Glutamatergic neuron (in vitro differentiated cells): ENCODE data around the gene KCNC2. TPM values are rescaled to one million over a fixed set of nuclear protein-coding genes. Genes with fewer than 3 reads are reported as not detected.
A peak's percentile ranks its signal among the peaks of the same experiment; 100 is the strongest.

Source experiments
- DNase-seq: peaks from one replicate; pipeline ENCODE4 v3.0.0; 2022
- H3K27ac Mint-ChIP-seq: one replicate; pipeline ENCODE4 v1.8.0; 2020; ENCODE audit warnings: mild to moderate bottlenecking, mixed read lengths, inconsistent platforms; ENCODE audit not compliant: unreplicated experiment
- H3K27me3 Mint-ChIP-seq: one replicate; pipeline ENCODE4 v1.8.0; 2020; ENCODE audit warnings: mild to moderate bottlenecking, moderate library complexity, mixed read lengths, inconsistent platforms; ENCODE audit not compliant: unreplicated experiment
- H3K36me3 Mint-ChIP-seq: one replicate; pipeline ENCODE4 v1.8.0; 2020; ENCODE audit warnings: mild to moderate bottlenecking, mixed read lengths, inconsistent platforms; ENCODE audit not compliant: unreplicated experiment
- H3K4me1 Mint-ChIP-seq: one replicate; pipeline ENCODE4 v1.8.0; 2020; ENCODE audit warnings: mild to moderate bottlenecking, low read depth, mixed read lengths, inconsistent platforms; ENCODE audit not compliant: unreplicated experiment
- H3K4me3 Mint-ChIP-seq: one replicate; pipeline ENCODE4 v1.8.0; 2020; ENCODE audit warnings: mild to moderate bottlenecking, mixed read lengths, inconsistent platforms; ENCODE audit not compliant: unreplicated experiment
- H3K9me3 Mint-ChIP-seq: one replicate; pipeline ENCODE4 v1.8.0; 2020; ENCODE audit warnings: mild to moderate bottlenecking, moderate library complexity, mixed read lengths, inconsistent platforms; ENCODE audit not compliant: unreplicated experiment
- CTCF ChIP-seq: fragments of 200-600 bp; sonication (generic); IDR thresholded peaks from one replicate; pipeline ENCODE4 v1.5.0; 2021; ENCODE audit not compliant: partially characterized antibody, unreplicated experiment
- long read RNA-seq: library from polyadenylated mRNA; unstranded; transcript quantifications from one replicate; pipeline ENCODE4 v2.0.0, GENCODE V29; 2020; ENCODE audit not compliant: unreplicated experiment
- total RNA-seq: library from RNA; stranded (reverse); fragmentation: NEBNext Ultra II Directional; extraction: Animal tissue kit (Norgen Biotek cat#: 25700); gene quantifications from one replicate; pipeline ENCODE4 v1.2.1, GENCODE V29; 2021; ENCODE audit not compliant: unreplicated experiment

The KCNC2 gene
- total RNA-seq = 11.6 TPM
- long read RNA-seq, partial matches to known transcripts = 7 of 10 reads
- long read RNA-seq, other reads (novel, unspliced or antisense) = 2 of 10 reads

- H3K4me1 Mint-ChIP-seq = no peaks in the 10 kb centered on the region
- H3K4me3 Mint-ChIP-seq = peak within 1 kb of the TSS; percentile 93
- no peak for DNase-seq
- peaks cover 9% of the 10 kb centered on the region for H3K27me3 Mint-ChIP-seq
- no peaks in the 10 kb centered on the region for H3K9me3 Mint-ChIP-seq
- peaks cover 6% of the 10 kb centered on the region for H3K36me3 Mint-ChIP-seq
- H3K27ac Mint-ChIP-seq = no peak within 1 kb of the TSS
- no peak for TF ChIP-seq CTCF
Observed at GRCh38 chr12:75209812-75210138, at the start of gene KCNC2. Gene KCNC2, minus strand, starts transcription at chr12:75209839.

GRCh38 chr12:75259143-75259542 lies 49.5 kb upstream of the KCNC2 start:
- H3K4me3 Mint-ChIP-seq = no peak overlapping the region
- H3K27ac Mint-ChIP-seq = no peak overlapping the region
- H3K36me3 Mint-ChIP-seq = no peaks in the 10 kb centered on the region
- H3K4me1 Mint-ChIP-seq = no peaks in the 10 kb centered on the region
- H3K27me3 Mint-ChIP-seq = no peaks in the 10 kb centered on the region
- no peak for DNase-seq
- no peak for TF ChIP-seq CTCF
- H3K9me3 Mint-ChIP-seq = no peaks in the 10 kb centered on the region

- Mint-ChIP-seq H3K36me3 (no peaks in the 10 kb centered on the region), H3K9me3 (no peaks in the 10 kb centered on the region)
- TF ChIP-seq CTCF = no peak
Observed at GRCh38 chr12:75257510-75257909, 47.9 kb upstream of the KCNC2 start.

GRCh38 chr12:75245108-75245507 lies 35.5 kb upstream of the KCNC2 start:
- H3K4me3 Mint-ChIP-seq = no peak overlapping the region
- H3K9me3 Mint-ChIP-seq = no peaks in the 10 kb centered on the region
- no peaks in the 10 kb centered on the region for H3K4me1 Mint-ChIP-seq
- H3K27ac Mint-ChIP-seq = no peak overlapping the region
- peaks cover 6% of the 10 kb centered on the region for H3K36me3 Mint-ChIP-seq
- no peak for TF ChIP-seq CTCF
- DNase-seq = no peak
- no peaks in the 10 kb centered on the region for H3K27me3 Mint-ChIP-seq

More at GRCh38 chr12:75257510-75257909, 47.9 kb upstream of the KCNC2 start:
- Mint-ChIP-seq H3K27ac (no peak overlapping the region), H3K27me3 (no peaks in the 10 kb centered on the region), H3K4me1 (no peaks in the 10 kb centered on the region), H3K4me3 (no peak overlapping the region)
- DNase-seq = no peak

GRCh38 chr12:75239987-75240386 lies 30.3 kb upstream of the KCNC2 start:
- Mint-ChIP-seq H3K4me3 (no peak overlapping the region), H3K36me3 (peaks cover 6% of the 10 kb centered on the region), H3K27ac (no peak overlapping the region), H3K4me1 (no peaks in the 10 kb centered on the region), H3K9me3 (peaks cover 1% of the 10 kb centered on the region), H3K27me3 (no peaks in the 10 kb centered on the region)
- DNase-seq = no peak
- TF ChIP-seq CTCF = no peak
